K562 (cell line): Measurements from ENCODE around the gene HOXC4. TPM values are rescaled to one million over a fixed set of nuclear protein-coding genes. Genes with fewer than 3 reads are reported as not detected.

ENCODE experiments used
- ATAC-seq: fragments of 200-7000 bp; cut with Tn5 transposase; 3 replicates; pipeline ENCODE4 v1.9.1; 2020; ENCODE audit warnings: moderate library complexity
- BruUV-seq: library from RNA; stranded (reverse); fragments of 400-500 nt; replicated peaks from 2 replicates; lab custom pipeline; 2021; lab: Mats Ljungman, UMichigan
- CTCF ChIA-PET: fragments of 300-600 bp; formaldehyde crosslinking; extraction: SDS; loops from one replicate; lab custom pipeline; 2021; ENCODE audit warnings: low intra/inter-chr PET ratio; lab: Yijun Ruan, JAX
- POLR2A ChIA-PET: fragments of 300-600, 350-650 bp; sonication (Branson Sonifier 250); formaldehyde crosslinking; extraction: SDS; loops from one replicate; lab custom pipeline; 2021; ENCODE audit warnings: antibody characterized with exemption, inconsistent platforms; lab: Yijun Ruan, JAX
- DNase-seq, 4 experiments: peaks; one replicate each; pipeline versions ENCODE4 v3.0.0 to v3.0.0-alpha.2; 2011 to 2018; ENCODE audit warnings: low spot score in 3 of 4, mixed read lengths in 3 of 4; ENCODE audit errors: extremely low read depth in 1 of 4
- FAIRE-seq: peaks from 2 replicates; lab custom pipeline; 2011; peaks lifted over from hg19 to GRCh38; lab: Jason Lieb, UNC
- H2AFZ ChIP-seq: 2 replicates; pipeline ENCODE4 v1.6.0; 2011; ENCODE audit warnings: low read depth, low read length, control low read depth, inconsistent platforms
- H3K27ac ChIP-seq: fragments of 200-600 bp; 3 replicates; pipeline ENCODE4 v1.8.0; 2011; ENCODE audit warnings: low read depth, mild to moderate bottlenecking, control low read depth, inconsistent platforms, low read length, moderate library complexity, mixed read lengths; ENCODE audit errors: extremely low read depth
- H3K27me3 ChIP-seq, 2 experiments: fragments of 300-600 bp in 1 of 2; 2 replicates in 1 of 2; 3 replicates in 1 of 2; pipeline versions ENCODE4 v1.6.0 to v1.8.0; 2011; ENCODE audit warnings: inconsistent platforms in 2 of 2, low read length in 2 of 2, mild to moderate bottlenecking in 1 of 2, mixed read lengths in 1 of 2, moderate library complexity in 1 of 2; ENCODE audit not compliant: control insufficient read depth in 2 of 2, insufficient read depth in 2 of 2
- H3K36me3 ChIP-seq: fragments of 300-600 bp; 3 replicates; pipeline ENCODE4 v1.8.0; 2011; ENCODE audit warnings: mild to moderate bottlenecking, low read length, inconsistent platforms; ENCODE audit not compliant: control insufficient read depth, insufficient read depth
- H3K4me1 ChIP-seq, 2 experiments: fragments of 200-600 bp in 1 of 2; replicated peaks in 1 of 2; 2 replicates in 1 of 2; 3 replicates in 1 of 2; pipeline versions ENCODE4 v1.5.1 to v1.8.0; 2011; ENCODE audit warnings: inconsistent platforms in 2 of 2, low read length in 2 of 2, mild to moderate bottlenecking in 1 of 2, mixed read lengths in 1 of 2, moderate library complexity in 1 of 2; ENCODE audit not compliant: control insufficient read depth in 2 of 2, insufficient read depth in 2 of 2
- H3K4me2 ChIP-seq: 2 replicates; pipeline ENCODE4 v1.6.1; 2011; ENCODE audit warnings: low read length, control low read depth, inconsistent platforms, mixed read lengths; ENCODE audit not compliant: insufficient read depth
- H3K4me3 ChIP-seq: fragments of 200-600 bp; sonication (generic), shearing (Covaris generic); 2 replicates; pipeline ENCODE4 v1.5.1; 2016; ENCODE audit warnings: control low read depth, inconsistent platforms
- H3K79me2 ChIP-seq: fragments of 200-600 bp; 3 replicates; pipeline ENCODE4 v1.8.0; 2011; ENCODE audit warnings: low read length, inconsistent platforms; ENCODE audit not compliant: control insufficient read depth, insufficient read depth
- H3K9ac ChIP-seq, 2 experiments: 2 replicates each; pipeline versions ENCODE4 v1.6.0 to v1.6.1; 2011; ENCODE audit warnings: low read depth in 2 of 2, low read length in 2 of 2, control low read depth in 1 of 2, inconsistent platforms in 1 of 2, mild to moderate bottlenecking in 1 of 2, mixed read lengths in 1 of 2; ENCODE audit not compliant: insufficient read depth in 1 of 2
- H3K9me1 ChIP-seq: one replicate; pipeline ENCODE4 v1.6.0; 2011; ENCODE audit warnings: inconsistent platforms, mild to moderate bottlenecking, low read length, moderate library complexity; ENCODE audit not compliant: control insufficient read depth, insufficient read depth
- H3K9me3 ChIP-seq: replicated peaks from 2 replicates; pipeline ENCODE4 v1.5.1; 2011; ENCODE audit warnings: low read depth, low read length, inconsistent platforms; ENCODE audit not compliant: control insufficient read depth, insufficient read depth
- H4K20me1 ChIP-seq: replicated peaks from 2 replicates; pipeline ENCODE4 v1.6.1; 2011; ENCODE audit warnings: low read length, inconsistent platforms, mixed read lengths; ENCODE audit not compliant: control insufficient read depth, insufficient read depth
- CTCF ChIP-seq, 3 experiments: IDR thresholded peaks in 2 of 3; conservative IDR thresholded peaks in 1 of 3; 2 replicates each; pipeline ENCODE4 v1.5.1; 2011 to 2012; ENCODE audit warnings: low read length in 3 of 3, mild to moderate bottlenecking in 3 of 3, control low read depth in 2 of 3, improper control_type of control experiment in 1 of 3, inconsistent platforms in 1 of 3, low read depth in 1 of 3, mixed read lengths in 1 of 3, moderate library complexity in 1 of 3; ENCODE audit not compliant: insufficient read depth in 2 of 3
- SMAD1 ChIP-seq: fragments of 150-350 bp; IDR thresholded peaks from 2 replicates; pipeline ENCODE4 v1.6.1; 2014; ENCODE audit warnings: low read length, low read depth; ENCODE audit not compliant: partially characterized antibody
- SMAD4 ChIP-seq: fragments of 250-450 bp; sonication (Bioruptor Pico); conservative IDR thresholded peaks from 2 replicates; pipeline ENCODE4 v1.8.0; 2021; ENCODE audit warnings: inconsistent platforms, mild to moderate bottlenecking, moderate library complexity
- WGBS: fragments of 100-300 bp; shearing (Covaris generic); methylation state at CpG from one replicate; pipeline ENCODE4 v1.1.6; 2016; ENCODE audit warnings: low coverage, mixed read lengths; ENCODE audit not compliant: insufficient coverage; ENCODE audit errors: missing lambda C conversion rate; 5-methylcytosine and 5-hydroxymethylcytosine counted together
- in situ Hi-C: fragments of 300-500 bp; cut with MboI; formaldehyde crosslinking; loops from 4 replicates; pipeline ENCODE4 v1.15.0; 2018; ENCODE audit warnings: inconsistent platforms, mixed read lengths
- intact Hi-C: fragments of 100-400 bp; cut with micrococcal nuclease; formaldehyde crosslinking; loops from 2 replicates; pipeline ENCODE4 v1.14.2; 2022
- polyA plus RNA-seq, 8 experiments: library from polyadenylated mRNA; depleted of rRNA in 4 of 8; stranded (reverse) in 5 of 8; unstranded in 3 of 8; fragments of >200 nt; fragmentation: Nextera tagmentation in 2 of 8; fragmentation: Illumina TruSeq in 1 of 8; extraction: Ambion mirVana in 2 of 8; extraction: Trizol in 1 of 8; gene quantifications; 2 replicates each; pipeline versions ENCODE4 v1.2.1 to v1.2.3, GENCODE V29; 2011 to 2014; ENCODE audit warnings: inconsistent platforms in 1 of 8, missing spikeins in 1 of 8
- total RNA-seq, 7 experiments: library from RNA; depleted of rRNA in 6 of 7; stranded (reverse); fragments of >200 nt in 6 of 7; fragmentation: Illumina TruSeq in 2 of 7; extraction: Trizol in 2 of 7; gene quantifications; 2 replicates each; pipeline versions ENCODE4 v1.2.1 to v1.2.3, GENCODE V29; 2011 to 2021; ENCODE audit warnings: low replicate concordance in 1 of 7

HOXC4 gene
- total and polyA plus RNA-seq, 9 of the 15 experiments (the other 6 are each of a cell fraction or from before 2014, with no cell fraction given): 0.06 to 1.5 (median 0.44) TPM; not detected in 1

- Histone ChIP-seq H3K4me3 (no peak overlapping the region), H3K4me2 (no peak overlapping the region), H3K9ac (peak overlapping the region in 1 of 2 experiments; percentile 73; a peak in 2 of 4 replicates), H3K27ac (no peak overlapping the region), H3K36me3 (no peaks in the 10 kb centered on the region), H3K9me1 (no peaks in the 10 kb centered on the region), H3K9me3 (no peaks in the 10 kb centered on the region), H3K79me2 (peaks cover 3% of the 10 kb centered on the region; the same call in 2 of the 3 replicates), H3K27me3 (no peaks in the 10 kb centered on the region), H3K4me1 (peaks cover 13 to 49% of the 10 kb centered on the region in 2 experiments), H2AFZ (no peak overlapping the region), H4K20me1 (no peaks in the 10 kb centered on the region)
- WGBS: 65% methylated on average over 8 of the region's 16 CpGs
- FAIRE-seq (no peak), DNase-seq (peak in 1 of 4 experiments; percentile 28), ATAC-seq (no peak)
- CTCF ChIA-PET: no interaction called here
- in situ Hi-C loops (loop anchor here (10.0 kb wide), 1 partner anchor 173 kb away; no protein-coding TSS in a partner anchor), intact Hi-C loops (no loop called here)
- no TSS peak for BruUV-seq
- TF ChIP-seq CTCF (IDR thresholded peaks at IDR 0.05 in 2 of 3, conservative IDR thresholded peaks at IDR 0.05 in 1 of 3; ENCODE audit: insufficient read depth in 2 of 3, low read depth in 1 of 3, low read length in 3 of 3) (peak in 1 of 3 experiments; percentile 24; a peak in 1 of 6 replicates), SMAD4 (CRISPR knock-in tag) (peak; percentile 49; the same call in 1 of the 2 replicates), SMAD1 (no peak)
- POLR2A ChIA-PET: interaction anchor here (0.6 kb wide), 1 partner anchor 31 kb away, joined by 3 read pairs; no protein-coding TSS in a partner anchor
Observed at GRCh38 chr12:54021432-54022013, 32.1 kb upstream of the HOXC4 start.
